Neural cell (in vitro differentiated cells): ENCODE data around the gene C6orf136.

Experiments used
- EZH2 ChIP-seq: fragments of 200-600, 300-800 bp; shearing (Covaris generic), sonication (generic); IDR thresholded peaks from 2 replicates; pipeline ENCODE4 v1.6.1; 2014; ENCODE audit warnings: antibody characterized with exemption, low read length, borderline replicate concordance, mild to moderate bottlenecking; ENCODE audit not compliant: insufficient read depth, poor library complexity, severe bottlenecking
- MXI1 ChIP-seq: fragments of 450-650 bp; conservative IDR thresholded peaks from 2 replicates; pipeline ENCODE4 v1.6.1; 2014; ENCODE audit warnings: antibody characterized with exemption, mild to moderate bottlenecking; ENCODE audit not compliant: poor library complexity, severe bottlenecking
- RAD21 ChIP-seq: fragments of 450-650 bp; conservative IDR thresholded peaks from 2 replicates; pipeline ENCODE4 v1.6.1; 2014; ENCODE audit warnings: antibody characterized with exemption, mild to moderate bottlenecking, moderate library complexity
- SMC3 ChIP-seq: fragments of 450-650 bp; conservative IDR thresholded peaks from 2 replicates; pipeline ENCODE4 v1.6.1; 2014; ENCODE audit warnings: antibody characterized with exemption, mild to moderate bottlenecking, moderate library complexity; ENCODE audit not compliant: poor library complexity
- TAF1 ChIP-seq: IDR thresholded peaks from 2 replicates; pipeline ENCODE4 v1.6.1; 2012; ENCODE audit warnings: low read depth
- TF ChIP-seq, protein P1 (sequence below): fragments of 450-650 bp; IDR thresholded peaks from 2 replicates; pipeline ENCODE4 v1.5.1; 2014; ENCODE audit warnings: antibody characterized with exemption, mild to moderate bottlenecking, moderate library complexity; ENCODE audit not compliant: poor library complexity, severe bottlenecking
- TF ChIP-seq, protein P2 (sequence below): IDR thresholded peaks from 2 replicates; pipeline ENCODE4 v1.6.1; 2012; ENCODE audit warnings: borderline replicate concordance

DNA sequence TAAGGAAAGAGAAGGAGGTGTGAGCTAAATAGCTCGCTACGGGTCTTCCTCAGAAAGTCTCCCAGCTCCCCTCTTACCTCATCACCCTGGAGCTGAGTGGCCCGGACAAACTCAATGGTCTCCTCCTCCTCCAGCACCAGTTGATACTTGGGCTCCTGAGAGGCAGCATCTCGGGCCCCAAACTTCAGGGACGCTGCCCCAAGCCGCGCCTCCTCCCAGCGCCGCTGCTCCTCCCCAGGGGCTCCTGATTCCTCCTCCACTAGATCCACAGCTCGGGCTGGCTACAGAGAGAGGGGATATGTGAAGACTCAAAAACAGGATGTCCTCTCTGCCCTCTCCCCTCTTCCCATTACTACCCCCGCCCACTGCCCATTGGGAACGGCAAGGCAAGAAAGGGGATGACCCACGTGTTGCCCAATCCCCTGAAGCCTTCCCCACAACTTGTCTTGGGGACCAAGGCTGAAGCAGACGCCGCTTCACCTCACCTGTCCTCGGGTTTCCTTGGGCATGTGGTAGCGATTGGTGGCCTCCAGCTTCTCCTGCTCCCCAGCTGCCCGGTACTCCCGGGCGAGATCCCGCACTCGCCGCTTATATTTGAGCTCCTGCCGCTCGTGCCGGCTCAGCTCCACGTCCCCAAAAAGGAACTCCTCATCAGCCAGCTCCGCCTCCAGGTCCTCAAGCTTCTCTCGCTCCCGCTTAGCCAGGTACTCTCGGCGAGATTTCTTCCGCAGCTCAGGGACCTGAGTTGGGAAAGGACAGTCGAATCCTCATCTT is 18.2 kb downstream of the C6orf136 start:
- TF ChIP-seq, protein P1, sequence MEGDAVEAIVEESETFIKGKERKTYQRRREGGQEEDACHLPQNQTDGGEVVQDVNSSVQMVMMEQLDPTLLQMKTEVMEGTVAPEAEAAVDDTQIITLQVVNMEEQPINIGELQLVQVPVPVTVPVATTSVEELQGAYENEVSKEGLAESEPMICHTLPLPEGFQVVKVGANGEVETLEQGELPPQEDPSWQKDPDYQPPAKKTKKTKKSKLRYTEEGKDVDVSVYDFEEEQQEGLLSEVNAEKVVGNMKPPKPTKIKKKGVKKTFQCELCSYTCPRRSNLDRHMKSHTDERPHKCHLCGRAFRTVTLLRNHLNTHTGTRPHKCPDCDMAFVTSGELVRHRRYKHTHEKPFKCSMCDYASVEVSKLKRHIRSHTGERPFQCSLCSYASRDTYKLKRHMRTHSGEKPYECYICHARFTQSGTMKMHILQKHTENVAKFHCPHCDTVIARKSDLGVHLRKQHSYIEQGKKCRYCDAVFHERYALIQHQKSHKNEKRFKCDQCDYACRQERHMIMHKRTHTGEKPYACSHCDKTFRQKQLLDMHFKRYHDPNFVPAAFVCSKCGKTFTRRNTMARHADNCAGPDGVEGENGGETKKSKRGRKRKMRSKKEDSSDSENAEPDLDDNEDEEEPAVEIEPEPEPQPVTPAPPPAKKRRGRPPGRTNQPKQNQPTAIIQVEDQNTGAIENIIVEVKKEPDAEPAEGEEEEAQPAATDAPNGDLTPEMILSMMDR = no peak
- no peak for TF ChIP-seq RAD21
- no peak for TF ChIP-seq TAF1
- TF ChIP-seq MXI1 = no peak
- TF ChIP-seq SMC3 = no peak
- TF ChIP-seq, protein P2, sequence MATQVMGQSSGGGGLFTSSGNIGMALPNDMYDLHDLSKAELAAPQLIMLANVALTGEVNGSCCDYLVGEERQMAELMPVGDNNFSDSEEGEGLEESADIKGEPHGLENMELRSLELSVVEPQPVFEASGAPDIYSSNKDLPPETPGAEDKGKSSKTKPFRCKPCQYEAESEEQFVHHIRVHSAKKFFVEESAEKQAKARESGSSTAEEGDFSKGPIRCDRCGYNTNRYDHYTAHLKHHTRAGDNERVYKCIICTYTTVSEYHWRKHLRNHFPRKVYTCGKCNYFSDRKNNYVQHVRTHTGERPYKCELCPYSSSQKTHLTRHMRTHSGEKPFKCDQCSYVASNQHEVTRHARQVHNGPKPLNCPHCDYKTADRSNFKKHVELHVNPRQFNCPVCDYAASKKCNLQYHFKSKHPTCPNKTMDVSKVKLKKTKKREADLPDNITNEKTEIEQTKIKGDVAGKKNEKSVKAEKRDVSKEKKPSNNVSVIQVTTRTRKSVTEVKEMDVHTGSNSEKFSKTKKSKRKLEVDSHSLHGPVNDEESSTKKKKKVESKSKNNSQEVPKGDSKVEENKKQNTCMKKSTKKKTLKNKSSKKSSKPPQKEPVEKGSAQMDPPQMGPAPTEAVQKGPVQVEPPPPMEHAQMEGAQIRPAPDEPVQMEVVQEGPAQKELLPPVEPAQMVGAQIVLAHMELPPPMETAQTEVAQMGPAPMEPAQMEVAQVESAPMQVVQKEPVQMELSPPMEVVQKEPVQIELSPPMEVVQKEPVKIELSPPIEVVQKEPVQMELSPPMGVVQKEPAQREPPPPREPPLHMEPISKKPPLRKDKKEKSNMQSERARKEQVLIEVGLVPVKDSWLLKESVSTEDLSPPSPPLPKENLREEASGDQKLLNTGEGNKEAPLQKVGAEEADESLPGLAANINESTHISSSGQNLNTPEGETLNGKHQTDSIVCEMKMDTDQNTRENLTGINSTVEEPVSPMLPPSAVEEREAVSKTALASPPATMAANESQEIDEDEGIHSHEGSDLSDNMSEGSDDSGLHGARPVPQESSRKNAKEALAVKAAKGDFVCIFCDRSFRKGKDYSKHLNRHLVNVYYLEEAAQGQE = no peak
- no peak for TF ChIP-seq EZH2
